Measurements from ENCODE around the gene RITA1. TPM values are rescaled to one million over a fixed set of nuclear protein-coding genes. Genes with fewer than 3 reads are reported as not detected.

The RITA1 gene
- total and polyA plus RNA-seq, 10 of the 15 experiments (the other 5 are each of a cell fraction or from before 2014, with no cell fraction given) = 2.3 to 39.9 (median 24.8) TPM

- TF ChIP-seq NR2F1 (conservative IDR thresholded peaks at IDR 0.05) (no peak), SREBF2 (IDR thresholded peaks at IDR 0.05; ENCODE audit: low read length) (no peak), IRF3 (IDR thresholded peaks at IDR 0.05) (no peak)
- TF ChIP-seq, protein P1, sequence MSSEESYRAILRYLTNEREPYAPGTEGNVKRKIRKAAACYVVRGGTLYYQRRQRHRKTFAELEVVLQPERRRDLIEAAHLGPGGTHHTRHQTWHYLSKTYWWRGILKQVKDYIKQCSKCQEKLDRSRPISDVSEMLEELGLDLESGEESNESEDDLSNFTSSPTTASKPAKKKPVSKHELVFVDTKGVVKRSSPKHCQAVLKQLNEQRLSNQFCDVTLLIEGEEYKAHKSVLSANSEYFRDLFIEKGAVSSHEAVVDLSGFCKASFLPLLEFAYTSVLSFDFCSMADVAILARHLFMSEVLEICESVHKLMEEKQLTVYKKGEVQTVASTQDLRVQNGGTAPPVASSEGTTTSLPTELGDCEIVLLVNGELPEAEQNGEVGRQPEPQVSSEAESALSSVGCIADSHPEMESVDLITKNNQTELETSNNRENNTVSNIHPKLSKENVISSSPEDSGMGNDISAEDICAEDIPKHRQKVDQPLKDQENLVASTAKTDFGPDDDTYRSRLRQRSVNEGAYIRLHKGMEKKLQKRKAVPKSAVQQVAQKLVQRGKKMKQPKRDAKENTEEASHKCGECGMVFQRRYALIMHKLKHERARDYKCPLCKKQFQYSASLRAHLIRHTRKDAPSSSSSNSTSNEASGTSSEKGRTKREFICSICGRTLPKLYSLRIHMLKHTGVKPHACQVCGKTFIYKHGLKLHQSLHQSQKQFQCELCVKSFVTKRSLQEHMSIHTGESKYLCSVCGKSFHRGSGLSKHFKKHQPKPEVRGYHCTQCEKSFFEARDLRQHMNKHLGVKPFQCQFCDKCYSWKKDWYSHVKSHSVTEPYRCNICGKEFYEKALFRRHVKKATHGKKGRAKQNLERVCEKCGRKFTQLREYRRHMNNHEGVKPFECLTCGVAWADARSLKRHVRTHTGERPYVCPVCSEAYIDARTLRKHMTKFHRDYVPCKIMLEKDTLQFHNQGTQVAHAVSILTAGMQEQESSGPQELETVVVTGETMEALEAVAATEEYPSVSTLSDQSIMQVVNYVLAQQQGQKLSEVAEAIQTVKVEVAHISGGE (CRISPR knock-in tag; IDR thresholded peaks at IDR 0.05) = no peak
Observed at GRCh38 chr12:113146999-113147398, 38.5 kb upstream of the RITA1 start (continued).

GRCh38 chr12:113149361-113150150 lies 36.0 kb upstream of the RITA1 start, which contains the start of gene CFAP73:
TSS of gene CFAP73 (plus strand) at chr12:113149724. CDS start at chr12:113149858, 134 bp downstream.
- H3K27me3 ChIP-seq (replicated peaks in 1 of 2; ENCODE audit: control insufficient read depth in 2 of 2, insufficient read depth in 2 of 2, low read length in 1 of 2) = peaks cover 7 to 8% of the 10 kb centered on the region in 2 experiments; a peak in 2 of 4 replicates
- intact Hi-C loops (cut with micrococcal nuclease; ENCODE audit: unreplicated experiment) (loop anchor here (5.0 kb wide), 1 partner anchor 42 kb away; no protein-coding TSS in a partner anchor), in situ Hi-C loops (cut with MboI) (loop anchor here (5.0 kb wide), 1 partner anchor 102 kb away; no protein-coding TSS in a partner anchor)
- H3K9me3 ChIP-seq (replicated peaks; ENCODE audit: control insufficient read depth, insufficient read depth, low read length) = no peaks in the 10 kb centered on the region
- CTCF ChIA-PET = interaction anchor here (0.6 to 3.3 kb wide), 3 partner anchors 24 to 817 kb away, joined by 3 to 12 read pairs (median 5); no protein-coding TSS in a partner anchor
- no peak within 1 kb of the TSS for H3K4me3 ChIP-seq
- RAD21 ChIA-PET (ENCODE audit: unreplicated experiment) = no interaction called here
- H3K27ac ChIP-seq (ENCODE audit: control insufficient read depth, insufficient read depth) = no peak within 1 kb of the TSS
- SMC1A ChIA-PET (ENCODE audit: uncharacterized antibody, unreplicated experiment) = interaction anchor here (1.7 kb wide), 1 partner anchor 91 kb away, joined by 3 read pairs; no protein-coding TSS in a partner anchor
- POLR2A ChIA-PET = no interaction called here
- H3K4me1 ChIP-seq (ENCODE audit: control insufficient read depth, insufficient read depth, low read length) = peaks cover 12% of the 10 kb centered on the region
- TF ChIP-seq MTA2 (IDR thresholded peaks at IDR 0.05; ENCODE audit: low read depth) (no peak), TCF7 (IDR thresholded peaks at IDR 0.05; ENCODE audit: borderline replicate concordance) (no peak), CBX3 (IDR thresholded peaks at IDR 0.05; ENCODE audit: borderline replicate concordance, low read depth) (no peak), NR2C1 (IDR thresholded peaks at IDR 0.05) (no peak), BCL11A (IDR thresholded peaks at IDR 0.05; ENCODE audit: low read depth, low read length) (no peak), ZNF207 (IDR thresholded peaks at IDR 0.05; ENCODE audit: borderline replicate concordance) (no peak), CREB1 (IDR thresholded peaks at IDR 0.05; ENCODE audit: low read depth) (no peak), HDAC2 (IDR thresholded peaks at IDR 0.05) (no peak), TCF3 (IDR thresholded peaks at IDR 0.05; ENCODE audit: borderline replicate concordance, insufficient read depth, low read depth, low read length) (no peak), ZSCAN29 (IDR thresholded peaks at IDR 0.05) (no peak), FOS (IDR thresholded peaks at IDR 0.05; ENCODE audit: borderline replicate concordance, extremely low read depth, insufficient read length) (no peak), SMC3 (IDR thresholded peaks at IDR 0.05; ENCODE audit: borderline replicate concordance, low read length) (no peak), BMI1 (IDR thresholded peaks at IDR 0.05; ENCODE audit: borderline replicate concordance) (no peak), RFX5 (IDR thresholded peaks at IDR 0.05; ENCODE audit: low read depth, low read length) (no peak), SRF (IDR thresholded peaks at IDR 0.05; ENCODE audit: low read depth in 2 of 2, low read length in 2 of 2) (no peak)
- FAIRE-seq = no peak
- no TSS peak for BruUV-seq (replicated peaks)
- no peak for DNase-seq (ENCODE audit: low read depth, low spot score)
- H3K4me2 ChIP-seq (ENCODE audit: control insufficient read depth, insufficient read depth) = no peak within 1 kb of the TSS
- H3K36me3 ChIP-seq (ENCODE audit: control insufficient read depth in 2 of 2, insufficient read depth in 2 of 2, low read length in 1 of 2) = no peaks in the 10 kb centered on the region
- H3K79me2 ChIP-seq (ENCODE audit: control insufficient read depth, insufficient read depth, low read length) = no peaks in the 10 kb centered on the region
- no peaks in the 10 kb centered on the region for H4K20me1 ChIP-seq (ENCODE audit: control insufficient read depth, insufficient read depth)
- H2AFZ ChIP-seq (ENCODE audit: control insufficient read depth, low read depth, low read length) = no peak within 1 kb of the TSS
- 43% methylated on average over 22 of the region's 22 CpGs for WGBS (ENCODE audit: insufficient coverage, insufficient replicate concordance, low lambda C conversion rate, missing lambda C conversion rate)
- ATAC-seq = no peak
- H3K9ac ChIP-seq (ENCODE audit: control insufficient read depth, insufficient read depth, low read length) = no peak within 1 kb of the TSS
